ENCODE results near the gene RAB22A.

DNA sequence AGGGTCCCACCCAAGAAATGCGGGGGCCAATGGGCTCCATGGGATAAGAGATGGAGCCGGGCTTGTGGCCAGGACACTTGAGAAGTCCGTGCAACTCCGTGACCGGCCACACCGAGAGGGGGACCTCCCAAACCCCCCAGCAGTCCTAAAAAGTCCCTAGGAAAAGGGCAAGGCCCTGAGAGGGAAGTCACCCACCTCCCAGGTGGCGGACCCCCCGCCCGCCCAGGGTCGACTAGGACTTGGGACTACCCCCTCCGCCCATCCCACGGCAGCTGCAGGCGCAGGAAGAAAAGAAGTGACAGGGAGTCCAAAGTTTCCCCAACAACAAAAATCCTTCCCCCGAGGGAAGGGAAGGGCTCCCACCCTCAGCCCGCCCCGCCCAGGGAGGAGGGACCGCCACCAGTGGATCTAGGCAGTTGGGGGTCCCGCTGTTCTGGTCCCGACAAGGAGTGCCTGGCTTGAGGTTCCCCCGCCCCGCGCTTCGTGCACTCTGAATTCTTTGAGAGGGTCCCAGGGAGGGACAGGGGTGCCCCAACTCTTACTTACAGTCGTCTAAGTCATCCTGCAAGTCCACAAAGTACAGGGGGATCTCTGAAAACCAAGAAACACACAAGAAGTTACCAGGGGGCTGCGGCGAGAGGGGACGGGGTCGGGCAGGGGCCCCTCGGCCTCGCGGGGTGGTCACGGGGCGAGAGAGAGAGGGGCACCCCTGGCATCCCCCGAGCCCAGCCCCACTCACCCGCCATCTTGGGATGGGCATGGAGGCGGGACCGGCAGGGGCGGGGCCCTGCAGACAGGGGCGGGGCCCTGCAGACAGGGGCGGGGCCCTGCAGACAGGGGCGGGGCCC is 611 bp upstream of the RAB22A start:
- TF ChIP-seq, protein P1, sequence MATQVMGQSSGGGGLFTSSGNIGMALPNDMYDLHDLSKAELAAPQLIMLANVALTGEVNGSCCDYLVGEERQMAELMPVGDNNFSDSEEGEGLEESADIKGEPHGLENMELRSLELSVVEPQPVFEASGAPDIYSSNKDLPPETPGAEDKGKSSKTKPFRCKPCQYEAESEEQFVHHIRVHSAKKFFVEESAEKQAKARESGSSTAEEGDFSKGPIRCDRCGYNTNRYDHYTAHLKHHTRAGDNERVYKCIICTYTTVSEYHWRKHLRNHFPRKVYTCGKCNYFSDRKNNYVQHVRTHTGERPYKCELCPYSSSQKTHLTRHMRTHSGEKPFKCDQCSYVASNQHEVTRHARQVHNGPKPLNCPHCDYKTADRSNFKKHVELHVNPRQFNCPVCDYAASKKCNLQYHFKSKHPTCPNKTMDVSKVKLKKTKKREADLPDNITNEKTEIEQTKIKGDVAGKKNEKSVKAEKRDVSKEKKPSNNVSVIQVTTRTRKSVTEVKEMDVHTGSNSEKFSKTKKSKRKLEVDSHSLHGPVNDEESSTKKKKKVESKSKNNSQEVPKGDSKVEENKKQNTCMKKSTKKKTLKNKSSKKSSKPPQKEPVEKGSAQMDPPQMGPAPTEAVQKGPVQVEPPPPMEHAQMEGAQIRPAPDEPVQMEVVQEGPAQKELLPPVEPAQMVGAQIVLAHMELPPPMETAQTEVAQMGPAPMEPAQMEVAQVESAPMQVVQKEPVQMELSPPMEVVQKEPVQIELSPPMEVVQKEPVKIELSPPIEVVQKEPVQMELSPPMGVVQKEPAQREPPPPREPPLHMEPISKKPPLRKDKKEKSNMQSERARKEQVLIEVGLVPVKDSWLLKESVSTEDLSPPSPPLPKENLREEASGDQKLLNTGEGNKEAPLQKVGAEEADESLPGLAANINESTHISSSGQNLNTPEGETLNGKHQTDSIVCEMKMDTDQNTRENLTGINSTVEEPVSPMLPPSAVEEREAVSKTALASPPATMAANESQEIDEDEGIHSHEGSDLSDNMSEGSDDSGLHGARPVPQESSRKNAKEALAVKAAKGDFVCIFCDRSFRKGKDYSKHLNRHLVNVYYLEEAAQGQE (IDR thresholded peaks at IDR 0.05; ENCODE audit: insufficient read depth in 1 of 2, low read depth in 2 of 2, low read length in 2 of 2): no peak
- 0 out of 2 replicates have a peak, but pooled peaks have one; percentile 12 for TF ChIP-seq SIN3A (IDR thresholded peaks at IDR 0.05; ENCODE audit: borderline replicate concordance, insufficient read depth, low read length)
- peak; percentile 44; the same call in 1 of the 2 replicates for TF ChIP-seq TAF1 (IDR thresholded peaks at IDR 0.05; ENCODE audit: borderline replicate concordance, insufficient read depth, low read length)
- TF ChIP-seq POLR2AphosphoS5 (IDR thresholded peaks at IDR 0.05; ENCODE audit: low read depth, low read length): no peak; the same call in none of the 2 replicates
